NAMALWA (cell line): ENCODE results near the gene SYT1.
A peak's percentile ranks its signal among the peaks of the same experiment; 100 is the strongest.
"Not testable (repeated sequence)": the region's sequence is repeated elsewhere in the genome, so short reads cannot be mapped to it uniquely, and the experiment has no call there.

ENCODE experiments used
- DNase-seq: peaks from one replicate; pipeline ENCODE4 v3.0.0-alpha.2; 2015; ENCODE audit warnings: low spot score

SYT1 gene

DNA sequence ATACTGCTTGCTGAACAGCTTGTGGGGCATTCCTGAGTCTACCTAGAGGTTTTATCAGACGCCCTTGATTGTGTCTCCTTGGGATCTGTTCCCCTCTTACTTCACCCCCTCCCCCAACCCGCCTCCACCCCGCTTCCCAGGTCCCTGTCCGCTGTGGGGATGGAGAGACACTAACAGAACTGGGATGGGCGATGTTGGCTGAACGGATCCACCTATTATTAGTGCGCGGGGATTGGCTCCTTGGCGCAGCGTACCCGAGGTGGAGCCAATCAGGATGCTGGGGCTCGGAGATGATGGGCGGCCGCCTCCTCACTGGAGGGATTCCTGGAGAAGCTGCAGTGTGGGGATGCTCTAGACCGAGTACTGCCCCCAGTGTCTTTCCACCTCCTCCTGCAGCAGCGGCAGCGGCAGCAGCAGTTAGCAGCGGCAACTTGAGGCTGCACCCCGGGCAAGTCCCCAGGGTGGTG, at the start of gene SYT1:
Gene SYT1 (plus strand): TSS at position 372 of the 467 bp plus-strand sequence.
- no peak for DNase-seq

- no peak for DNase-seq
These were observed 46.1 kb upstream of the SYT1 start for GRCh38 chr12:78818487-78818886.

- DNase-seq: no peak
These were observed 43.6 kb upstream of the SYT1 start for GRCh38 chr12:78820946-78821345.

- no peak for DNase-seq
These were observed 39.7 kb upstream of the SYT1 start for GRCh38 chr12:78824918-78825317.

- no peak for DNase-seq
These were observed 34.9 kb upstream of the SYT1 start for GRCh38 chr12:78829690-78830089.

GRCh38 chr12:78835493-78835892, 29.1 kb upstream of the SYT1 start:
- DNase-seq: no peak

DNA sequence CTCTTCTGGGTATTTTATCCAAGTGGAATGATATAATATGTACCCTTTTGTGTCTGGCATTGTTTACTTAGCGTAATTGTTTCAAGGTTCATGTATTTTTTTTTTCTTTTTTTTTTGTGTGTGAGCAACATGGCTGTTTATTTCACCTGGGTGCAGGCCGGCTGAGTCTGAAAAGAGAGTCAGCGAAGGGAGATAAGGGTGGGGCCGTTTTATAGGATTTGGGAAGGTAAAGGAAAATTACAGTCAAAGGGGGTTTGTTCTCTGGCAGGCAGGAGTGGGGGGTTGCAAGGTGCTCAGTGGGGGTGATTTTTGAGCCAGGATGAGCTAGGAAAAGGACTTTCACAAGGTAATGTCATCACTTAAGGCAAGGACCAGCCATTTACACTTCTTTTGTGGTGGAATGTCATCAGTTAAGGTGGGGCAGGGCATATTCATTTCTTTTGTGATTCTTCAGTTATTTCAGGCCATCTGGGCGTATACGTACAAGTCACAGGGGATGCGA, 24.0 kb upstream of the SYT1 start:
- DNase-seq: not testable (repeated sequence)

DNA sequence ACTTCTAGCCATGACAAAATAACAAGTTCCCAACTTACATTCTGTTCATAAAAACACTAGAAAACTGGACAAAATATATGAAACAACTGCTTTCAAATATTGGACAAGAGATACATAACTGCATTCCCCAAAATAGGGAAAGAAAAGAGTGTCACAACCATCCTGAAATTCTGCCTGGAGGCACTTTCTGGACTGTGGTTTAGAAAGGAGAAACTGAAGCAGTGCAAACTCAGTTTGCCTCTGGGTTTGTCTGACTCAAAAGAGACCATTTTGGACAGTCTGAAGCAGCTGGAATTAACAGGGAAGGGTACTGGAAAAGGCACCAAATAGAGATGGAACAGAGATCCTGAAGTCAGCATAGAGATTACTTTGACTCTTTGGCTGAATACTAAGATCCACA, 11.3 kb upstream of the SYT1 start:
- DNase-seq: no peak

DNA sequence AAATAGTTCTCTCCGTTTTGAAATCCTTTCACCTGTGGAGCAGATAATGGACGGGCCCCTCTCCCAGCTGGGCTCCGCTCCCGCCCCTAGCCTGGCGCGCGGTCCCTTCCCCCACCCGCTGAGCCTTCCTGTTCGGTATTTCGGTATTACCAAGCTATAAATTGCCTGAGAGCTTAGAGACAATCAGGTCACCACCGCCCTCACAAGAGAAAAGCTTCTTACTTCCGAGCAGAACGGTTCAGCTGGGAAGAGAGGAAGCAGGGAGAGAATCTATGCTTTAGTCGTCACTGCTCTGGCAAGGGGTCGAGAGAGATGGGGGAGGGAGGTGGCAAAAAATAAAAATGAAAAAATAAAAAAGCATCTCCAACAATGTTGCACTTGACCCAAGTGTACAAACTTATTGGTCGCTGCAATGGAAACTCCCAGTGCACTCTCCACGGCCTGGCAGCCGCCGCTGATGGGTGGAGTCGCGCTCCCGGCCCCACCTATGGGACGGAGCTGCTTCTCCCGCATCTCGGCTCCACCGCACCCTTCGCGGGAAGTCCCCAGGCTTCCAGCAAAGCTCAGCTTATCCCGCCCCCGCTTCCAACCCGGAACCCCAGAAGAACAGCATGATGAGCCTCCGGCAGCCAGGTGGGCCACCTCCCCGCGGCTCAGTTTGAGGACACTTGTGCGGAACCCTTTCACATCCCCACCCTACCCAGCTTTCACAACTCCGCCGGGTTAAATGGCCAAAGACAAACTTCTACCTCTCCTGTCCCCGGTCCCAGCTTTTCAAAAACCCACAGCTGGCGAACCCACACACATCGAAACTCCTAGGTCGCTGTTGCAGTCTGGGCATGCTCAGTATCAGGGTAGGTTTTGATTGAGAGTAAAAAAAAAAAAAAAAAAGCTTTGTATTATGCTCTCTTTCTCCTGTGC, 832 bp upstream of the SYT1 start:
- DNase-seq: no peak

- no peak for DNase-seq
These were observed 393 bp downstream of the SYT1 start for GRCh38 chr12:78864870-78865463.

GRCh38 chr12:78865516-78865915, 942 bp downstream of the SYT1 start:
- DNase-seq: no peak

DNA sequence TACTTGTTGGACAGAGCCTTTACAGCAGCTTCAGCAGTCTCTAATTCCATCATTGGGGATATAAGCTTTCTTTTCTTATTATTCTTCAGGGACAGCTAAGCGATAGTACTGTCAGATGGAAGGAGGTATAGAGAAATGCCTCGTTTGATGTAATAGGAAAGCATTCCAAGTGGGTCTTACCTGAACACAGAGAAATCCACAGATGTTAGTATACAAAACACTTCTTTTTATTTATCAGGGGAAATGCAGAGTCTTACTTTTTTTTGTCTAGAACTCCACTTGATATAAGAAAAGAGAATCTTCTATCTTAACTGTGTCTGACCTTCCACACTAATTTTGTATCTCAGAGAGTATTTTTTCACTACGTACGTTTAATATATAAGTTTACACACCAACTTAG, 1.9 kb downstream of the SYT1 start:
- DNase-seq: no peak

DNA sequence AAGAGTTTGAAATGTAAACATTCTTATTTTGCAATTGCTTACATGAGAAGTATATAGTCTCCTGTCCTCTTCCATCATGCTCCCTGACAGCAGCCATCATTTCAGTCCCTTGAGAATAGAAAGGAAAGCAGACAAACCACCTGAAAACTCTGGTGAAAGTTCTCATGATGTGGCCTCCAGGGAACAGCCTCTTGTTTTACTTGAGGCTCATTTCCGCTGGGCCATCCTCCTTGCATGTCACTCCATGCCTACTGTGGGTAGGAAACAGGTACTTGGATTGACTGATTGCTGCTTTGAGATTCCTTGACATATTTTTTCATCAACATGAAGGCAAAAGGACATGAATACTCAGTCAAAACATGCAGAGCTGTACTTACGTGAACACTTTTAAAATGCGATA, 6.0 kb downstream of the SYT1 start:
- no peak for DNase-seq

- DNase-seq: no peak
These were observed 7.0 kb downstream of the SYT1 start for GRCh38 chr12:78871566-78871965.

- DNase-seq: no peak
These were observed 13.9 kb downstream of the SYT1 start for GRCh38 chr12:78878459-78878858.

DNA sequence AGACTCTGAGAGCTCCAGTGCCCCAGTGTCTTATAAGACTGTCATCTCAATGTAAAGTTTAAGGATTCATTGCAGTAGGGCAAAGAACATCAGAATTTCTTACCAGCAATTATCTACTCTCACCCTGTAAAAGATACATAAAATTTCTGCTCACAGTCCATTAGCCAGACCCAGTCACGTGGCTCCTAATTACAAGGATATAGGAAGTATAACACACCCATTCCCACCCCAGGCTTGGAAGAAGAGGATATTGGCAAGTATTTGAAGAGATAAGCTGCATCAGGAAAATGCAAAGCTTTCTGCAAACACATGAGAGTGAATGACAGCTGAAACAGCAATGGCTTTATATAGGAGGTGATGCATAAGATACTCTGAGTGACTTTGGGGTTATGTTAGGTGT, 14.3 kb downstream of the SYT1 start:
- DNase-seq: no peak

DNA sequence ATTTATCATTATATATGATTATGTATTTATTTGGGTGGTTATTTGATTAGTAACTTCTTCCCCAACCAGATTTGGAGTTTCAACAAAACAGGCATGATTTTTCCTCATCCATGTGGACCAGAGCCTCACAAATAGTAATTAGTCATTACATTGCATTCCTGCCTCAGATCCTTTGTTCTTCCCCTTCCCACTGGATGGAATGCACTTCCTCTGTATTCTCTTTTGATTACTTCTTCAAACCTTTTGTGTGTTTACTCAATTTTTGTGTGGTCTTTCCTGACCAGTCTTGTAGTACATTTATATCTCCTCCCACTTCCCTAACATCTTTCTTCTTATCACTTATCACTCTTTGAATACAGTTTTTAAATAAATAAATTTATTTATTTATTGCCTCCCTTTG, 15.5 kb downstream of the SYT1 start:
- no peak for DNase-seq

DNA sequence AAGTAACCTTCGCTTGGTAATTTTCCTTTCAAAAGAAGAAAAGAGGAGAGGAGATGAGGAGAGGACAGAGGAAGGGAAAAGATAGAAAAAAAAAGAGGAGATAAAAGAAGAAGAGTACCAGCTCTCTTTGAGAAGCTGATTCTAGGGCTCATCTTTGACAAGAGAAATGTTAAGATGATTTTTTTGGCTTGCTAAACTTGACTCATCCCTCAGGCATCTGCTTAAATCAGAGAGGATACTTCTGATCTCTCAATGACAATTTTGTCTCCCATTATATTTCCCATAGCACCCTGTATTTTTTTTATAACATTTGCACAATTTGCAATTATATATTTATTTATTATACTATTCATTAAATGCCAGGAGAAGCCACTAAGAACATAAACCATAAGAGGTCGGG, 17.1 kb downstream of the SYT1 start:
- DNase-seq: no peak

DNA sequence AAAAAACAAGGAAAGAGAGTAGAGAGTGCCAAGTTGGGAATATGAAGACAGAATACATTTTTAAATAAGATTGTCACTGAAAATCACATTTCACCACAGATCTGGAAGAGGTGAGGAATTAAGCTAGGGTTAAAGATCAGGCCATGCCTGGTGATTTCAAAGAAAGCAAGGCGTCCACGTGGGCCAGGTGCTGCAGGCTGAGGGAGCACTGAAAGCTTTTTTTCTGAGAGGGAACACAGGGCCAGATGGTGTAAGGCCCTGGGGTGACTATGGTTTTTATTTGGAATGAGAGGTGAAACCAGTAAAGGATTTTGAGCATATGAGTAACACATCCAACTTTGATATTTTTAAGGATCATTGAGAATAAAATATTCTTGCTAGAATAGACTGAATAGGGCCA, 20.9 kb downstream of the SYT1 start:
- DNase-seq: no peak

- DNase-seq: no peak
These were observed 22.3 kb downstream of the SYT1 start for GRCh38 chr12:78886719-78887407.

- no peak for DNase-seq
These were observed 22.9 kb downstream of the SYT1 start for GRCh38 chr12:78887444-78887843.

DNA sequence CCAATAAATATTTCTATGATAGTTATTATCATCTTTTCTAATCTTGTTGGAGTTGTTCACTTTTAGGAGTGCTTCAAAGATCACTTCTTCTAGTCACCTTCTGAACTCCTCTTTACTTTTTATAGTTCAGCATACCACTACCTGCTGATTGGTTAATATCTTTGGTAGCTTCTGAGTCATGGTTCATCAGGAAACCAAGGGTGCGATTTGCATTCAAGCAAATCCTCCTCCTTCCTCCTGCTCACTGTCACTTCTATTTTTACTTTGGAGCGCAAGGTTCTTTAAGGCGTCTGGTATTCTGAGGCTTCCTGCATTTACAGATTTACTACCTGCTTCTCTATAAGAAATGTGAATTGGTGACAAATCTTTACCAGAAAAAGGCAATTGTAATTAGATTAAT, 24.0 kb downstream of the SYT1 start:
- DNase-seq: peak; percentile 42
